H1 (cell line): ENCODE measurements around the gene ZNF214. TPM values are rescaled to one million over a fixed set of nuclear protein-coding genes. Genes with fewer than 3 reads are reported as not detected.

Source experiments
- EP300 ChIP-seq, 2 experiments: IDR thresholded peaks; 1 replicate in 1 of 2; 2 replicates in 1 of 2; pipeline ENCODE4 v1.6.1; 2011 to 2012; ENCODE audit warnings: low read depth in 2 of 2, low read length in 2 of 2, mild to moderate bottlenecking in 2 of 2, borderline replicate concordance in 1 of 2, inconsistent platforms in 1 of 2, moderate library complexity in 1 of 2
- GABPA ChIP-seq: IDR thresholded peaks from 2 replicates; pipeline ENCODE4 v1.6.1; 2011; ENCODE audit warnings: mild to moderate bottlenecking, low read length, moderate library complexity, borderline replicate concordance; ENCODE audit not compliant: insufficient read depth
- KDM5A ChIP-seq: fragments of 200-600 bp; IDR thresholded peaks from 2 replicates; pipeline ENCODE4 v1.7.1; 2012; ENCODE audit warnings: mild to moderate bottlenecking, low read length, inconsistent platforms, mixed read lengths
- RAD21 ChIP-seq, 2 experiments: IDR thresholded peaks in 1 of 2; conservative IDR thresholded peaks in 1 of 2; 2 replicates each; pipeline ENCODE4 v1.6.1; 2011; ENCODE audit warnings: low read depth in 2 of 2, low read length in 2 of 2, improper control_type of control experiment in 1 of 2, inconsistent platforms in 1 of 2, mild to moderate bottlenecking in 1 of 2, moderate library complexity in 1 of 2
- polyA plus RNA-seq, 7 experiments: library from polyadenylated mRNA; depleted of rRNA in 3 of 7; stranded (reverse) in 5 of 7; unstranded in 2 of 7; fragments of >200 nt in 5 of 7; fragments of 200-250 nt in 2 of 7; gene quantifications; 1 replicate in 5 of 7; 2 replicates in 1 of 7; 4 replicates in 1 of 7; pipeline versions ENCODE4 v1.2.1 to v1.2.3, GENCODE V29; 2011 to 2013; ENCODE audit warnings: missing spikeins in 2 of 7, mixed read lengths in 2 of 7
- total RNA-seq: library from RNA; stranded (reverse); fragmentation: NEBNext Ultra II Directional; extraction: Animal tissue kit (Norgen Biotek cat#: 25700); gene quantifications from 2 replicates; pipeline ENCODE4 v1.2.1, GENCODE V29; 2021

ZNF214 gene
- total and polyA plus RNA-seq, 2 of the 8 experiments (the other 6 are each of a cell fraction or from before 2014, with no cell fraction given), result 0.80 to 3.2 TPM

DNA sequence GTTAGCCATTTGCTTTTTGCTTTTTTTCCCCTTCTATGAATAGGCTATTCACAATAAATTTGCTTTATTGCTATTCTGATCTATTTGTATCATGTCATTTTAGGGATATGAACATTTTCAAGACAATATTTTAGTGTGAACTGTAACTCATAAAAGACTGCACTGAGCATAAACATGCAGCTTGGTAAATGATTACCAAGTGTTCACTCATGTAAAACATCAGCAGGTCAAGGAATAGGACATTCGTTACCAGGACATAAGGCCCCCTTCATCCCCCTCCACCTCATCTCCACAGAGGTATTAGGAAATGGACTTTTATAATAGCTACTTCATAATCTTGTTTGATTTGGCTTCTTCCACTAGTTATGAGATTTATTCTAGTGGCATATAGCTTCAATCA is 12.5 kb upstream of the ZNF214 start (continued):
- TF ChIP-seq EP300 (IDR thresholded peaks at IDR 0.05; ENCODE audit: borderline replicate concordance in 1 of 2, low read depth in 2 of 2, low read length in 2 of 2) (no peak), RAD21 (IDR thresholded peaks at IDR 0.05 in 1 of 2, conservative IDR thresholded peaks at IDR 0.05 in 1 of 2; ENCODE audit: low read depth in 2 of 2, low read length in 2 of 2) (no peak), KDM5A (no peak), GABPA (no peak)
